Erythroblast (primary cell): ENCODE measurements around the gene ARHGEF7.

Source experiments
- DNase-seq, 2 experiments: peaks; one replicate each; lab custom pipeline; 2025; lab: John Stamatoyannopoulos, UW
- GATA1 ChIP-seq: IDR thresholded peaks from 2 replicates; pipeline ENCODE4 v1.6.1; 2011; ENCODE audit warnings: low read depth, mild to moderate bottlenecking, control low read depth, low read length, moderate library complexity
- POLR2A ChIP-seq: IDR thresholded peaks from 2 replicates; pipeline ENCODE4 v1.6.1; 2011; ENCODE audit warnings: mild to moderate bottlenecking, low read length

Gene ARHGEF7

DNA sequence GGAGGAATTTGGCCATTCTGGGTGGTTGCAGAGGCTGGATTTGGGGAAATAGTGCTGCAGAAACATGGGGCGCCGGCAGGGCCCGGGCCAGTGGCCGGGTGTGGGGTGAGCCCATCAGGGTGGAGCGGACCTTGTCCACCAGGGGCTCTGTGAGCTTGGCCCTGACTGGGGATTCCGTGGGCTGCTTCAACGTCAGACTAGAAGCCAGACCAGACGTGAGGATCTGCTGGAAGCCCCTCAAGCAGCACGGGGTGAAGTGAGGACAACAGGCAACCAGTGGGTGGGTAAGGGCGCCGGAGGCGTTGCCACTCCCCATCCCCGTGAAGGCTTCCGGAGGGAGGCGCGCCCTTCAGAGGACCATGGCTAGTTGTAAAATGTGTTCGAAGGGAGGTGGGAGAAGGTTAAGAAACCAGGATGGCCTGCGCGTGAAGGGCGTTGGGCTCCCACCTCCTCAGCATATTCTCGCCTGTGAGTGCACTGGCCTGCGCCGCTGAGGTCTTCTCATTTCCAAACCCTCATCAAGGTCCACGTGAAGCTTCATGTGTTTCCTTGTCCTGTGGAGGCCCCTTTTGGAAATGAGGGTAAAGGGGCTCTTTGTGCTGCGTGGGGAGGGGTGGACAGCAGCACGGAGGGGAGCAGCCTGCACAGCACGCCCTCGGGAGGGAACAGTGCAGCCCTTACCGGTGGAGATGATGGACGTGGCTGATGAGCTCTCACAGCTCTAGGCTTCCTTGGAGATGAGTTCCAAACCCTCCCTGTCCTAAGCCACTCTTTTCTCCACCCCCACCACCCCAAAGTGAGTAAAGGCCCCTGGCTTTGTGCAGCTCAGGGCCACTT lies 213.7 kb downstream of the ARHGEF7 start:
- no peak for DNase-seq
- TF ChIP-seq POLR2A = no peak
- TF ChIP-seq GATA1 = no peak

DNA sequence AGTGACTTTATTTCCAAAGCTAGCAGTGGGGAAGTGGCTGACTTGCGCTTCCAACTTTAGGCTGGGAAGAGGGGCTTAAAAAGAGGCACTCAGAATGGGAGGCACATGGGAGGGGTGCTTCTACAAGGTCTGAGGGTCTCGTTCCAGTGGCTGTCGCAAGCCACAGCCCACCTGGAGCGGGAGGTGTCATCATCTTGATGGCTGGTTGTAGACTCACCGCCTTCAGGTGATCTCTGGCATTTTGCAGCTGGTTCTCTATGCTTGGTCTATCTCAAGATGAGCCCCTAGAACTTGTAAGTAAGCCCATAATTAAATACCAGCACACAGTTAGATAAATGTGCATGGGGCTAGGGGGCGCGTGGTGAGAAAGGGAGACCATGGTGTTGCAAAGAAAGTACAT lies 214.5 kb downstream of the ARHGEF7 start:
- no peak for TF ChIP-seq GATA1
- no peak for TF ChIP-seq POLR2A
- DNase-seq = no peak

DNA sequence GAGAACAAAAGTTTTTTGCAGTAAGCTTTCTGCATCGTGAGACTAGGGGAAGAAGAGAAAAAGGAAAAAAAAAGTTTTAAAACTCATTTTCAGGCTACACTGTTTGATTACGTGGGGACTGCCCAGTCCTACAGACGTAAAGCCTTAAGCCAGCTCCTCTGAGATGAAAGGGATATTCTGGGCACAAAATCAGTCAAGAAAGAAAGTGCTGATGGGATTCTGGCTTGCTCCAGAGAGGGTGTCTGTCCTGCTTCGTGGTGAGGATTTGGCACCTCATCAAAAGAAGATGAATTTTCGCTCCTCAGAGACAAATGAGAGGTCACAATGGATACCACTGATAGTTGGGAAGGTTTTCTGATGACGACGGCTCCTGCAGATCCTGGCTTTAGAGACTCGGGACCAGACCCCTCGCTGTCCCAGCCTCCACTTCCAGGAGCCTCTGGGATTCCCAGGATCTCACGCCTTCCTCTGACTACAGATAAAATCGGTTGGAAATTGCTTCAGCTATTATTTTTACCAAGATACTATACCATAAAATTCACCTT lies 215.0 kb downstream of the ARHGEF7 start:
- no peak for TF ChIP-seq GATA1
- TF ChIP-seq POLR2A = no peak
- DNase-seq = no peak

DNA sequence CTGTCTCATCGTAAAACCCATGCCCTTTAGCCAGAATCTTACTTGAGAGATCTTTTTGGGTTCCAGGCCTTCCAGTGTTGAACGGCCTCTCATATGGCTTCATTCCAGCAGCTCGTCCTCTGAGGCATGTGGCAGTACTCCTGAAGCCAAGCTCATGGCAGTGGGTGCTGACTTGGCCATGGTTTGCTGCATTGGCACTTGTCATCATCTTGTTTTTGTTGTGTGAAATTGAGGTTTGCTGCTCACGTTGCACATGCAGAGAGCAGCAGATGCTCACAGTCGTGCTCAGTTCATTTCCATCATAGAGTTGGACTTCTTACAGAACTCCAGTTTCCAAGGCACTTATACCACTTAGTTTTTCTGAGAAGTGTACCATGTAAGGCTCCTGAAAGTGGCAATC lies 220.2 kb downstream of the ARHGEF7 start:
- no peak for TF ChIP-seq GATA1
- no peak for TF ChIP-seq POLR2A

DNA sequence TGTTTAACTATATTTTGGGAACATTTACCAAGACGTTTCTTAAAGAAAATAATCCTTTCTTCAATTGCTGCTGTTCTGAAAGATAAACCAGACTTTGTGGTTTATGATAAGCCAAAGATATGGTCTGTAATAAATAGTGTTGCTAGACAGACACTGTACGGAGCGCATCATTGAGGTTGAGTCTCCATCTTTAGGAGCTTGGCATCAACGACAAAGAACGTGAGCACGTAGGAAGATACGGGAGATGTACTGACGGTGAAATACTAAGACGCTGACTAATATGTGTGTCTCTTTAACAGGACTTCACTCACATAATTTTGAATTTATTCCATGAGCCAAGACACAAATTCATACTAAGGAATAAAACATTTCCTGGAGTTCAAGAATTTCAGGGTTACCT lies 221.6 kb downstream of the ARHGEF7 start:
- TF ChIP-seq POLR2A = no peak
- DNase-seq = no peak

More for the DNA sequence above, 220.2 kb downstream of the ARHGEF7 start:
- no peak for DNase-seq

DNA sequence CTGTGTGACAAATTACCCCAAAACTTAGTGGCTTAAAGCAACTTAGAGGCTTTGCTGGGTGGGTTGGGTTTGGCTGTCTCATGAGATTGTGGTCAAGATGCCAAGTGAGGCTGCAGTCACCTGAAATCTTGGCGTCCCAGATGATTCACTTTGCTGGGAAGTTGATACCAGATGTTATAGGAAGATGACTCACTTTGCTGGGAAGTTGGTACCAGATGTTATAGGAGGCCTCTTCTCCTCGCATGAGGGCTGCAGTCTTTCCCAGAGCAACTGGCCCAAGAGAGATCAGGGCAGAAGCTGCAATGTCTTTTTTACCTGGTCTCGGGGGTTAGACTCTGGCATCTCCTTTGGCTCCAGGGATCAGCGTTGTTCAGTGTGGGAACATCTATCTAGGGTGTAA lies 222.1 kb downstream of the ARHGEF7 start:
- TF ChIP-seq POLR2A (no peak), GATA1 (no peak)
- no peak for DNase-seq

DNA sequence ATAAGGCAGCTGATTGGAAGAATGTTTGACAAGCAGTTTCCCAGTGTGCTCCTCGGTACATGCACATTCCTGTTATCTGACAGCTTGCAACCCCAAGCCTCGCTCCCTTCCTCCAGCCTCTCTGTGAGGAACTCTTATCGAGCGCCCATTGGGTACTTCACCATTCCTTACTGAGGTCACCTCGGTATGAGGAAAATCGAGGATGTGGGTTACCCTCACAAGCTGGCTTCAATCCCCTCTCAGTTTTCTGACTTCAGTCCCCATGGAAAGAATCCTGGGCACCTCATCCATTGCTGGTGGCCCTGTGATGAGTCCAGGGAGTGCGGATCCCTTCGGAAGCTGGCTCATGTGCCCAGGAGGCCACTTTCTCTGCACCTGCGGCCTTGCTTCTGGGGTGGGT lies 222.6 kb downstream of the ARHGEF7 start:
- DNase-seq = no peak
- TF ChIP-seq POLR2A (no peak), GATA1 (no peak)

DNA sequence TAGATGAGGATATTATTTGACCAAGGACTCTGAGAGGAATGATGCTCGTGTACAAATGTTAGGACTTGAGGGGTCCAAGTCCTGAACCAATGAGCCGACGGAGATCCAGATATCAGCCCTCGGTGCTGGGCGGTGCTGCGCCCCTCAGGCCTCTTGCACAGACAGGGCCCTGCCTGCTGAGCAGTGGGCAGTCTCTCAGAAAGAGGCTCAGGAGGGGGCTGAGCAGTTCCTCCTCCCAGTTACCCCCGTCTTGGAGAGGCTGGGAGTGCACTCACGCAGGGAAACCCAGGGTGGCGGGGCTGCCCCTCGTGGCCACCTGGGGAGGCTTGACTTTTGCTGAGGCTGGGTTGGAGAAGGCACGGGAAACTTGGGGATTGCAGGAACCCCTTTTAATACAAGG lies 223.7 kb downstream of the ARHGEF7 start:
- no peak for TF ChIP-seq POLR2A
- TF ChIP-seq GATA1 = no peak
- DNase-seq = no peak

DNA sequence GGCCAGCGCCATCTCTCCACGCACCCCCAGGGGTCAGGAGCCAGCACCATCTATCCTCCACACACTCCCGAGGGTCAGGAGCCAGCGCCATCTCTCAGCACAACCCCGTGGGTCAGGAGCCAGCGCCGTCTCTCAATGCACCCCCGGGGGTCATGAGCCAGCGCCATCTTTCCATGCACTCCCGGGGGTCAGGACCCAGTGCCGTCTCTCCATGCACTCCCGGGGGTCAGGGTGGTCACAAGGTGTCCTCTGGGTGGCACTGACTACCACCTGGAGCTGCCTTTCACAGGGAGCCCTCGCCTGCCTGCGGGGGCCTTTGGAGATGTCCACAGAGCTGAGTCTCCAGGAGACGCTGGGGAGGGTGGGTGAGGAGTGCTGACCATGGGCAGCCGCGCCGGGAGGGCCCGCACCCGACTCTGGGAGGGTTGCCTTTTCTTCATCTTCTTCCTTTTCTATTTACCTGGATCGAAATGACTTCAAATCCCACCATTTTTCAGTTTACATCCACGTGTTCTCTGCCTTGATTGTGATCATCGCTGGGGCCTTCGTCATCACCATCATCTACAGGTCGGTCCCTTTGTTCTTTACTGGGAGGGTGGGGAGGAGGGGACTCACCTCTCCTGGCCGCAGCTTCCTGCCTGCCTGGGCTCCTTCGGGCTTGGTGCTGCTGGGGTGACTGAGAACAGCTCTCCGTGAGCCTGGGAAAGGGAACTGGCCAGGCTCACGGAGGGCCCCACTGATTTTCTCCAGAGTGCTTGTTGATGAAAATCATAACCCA lies 224.4 kb downstream of the ARHGEF7 start:
- TF ChIP-seq GATA1 (no peak), POLR2A (no peak)
- DNase-seq = no peak

DNA sequence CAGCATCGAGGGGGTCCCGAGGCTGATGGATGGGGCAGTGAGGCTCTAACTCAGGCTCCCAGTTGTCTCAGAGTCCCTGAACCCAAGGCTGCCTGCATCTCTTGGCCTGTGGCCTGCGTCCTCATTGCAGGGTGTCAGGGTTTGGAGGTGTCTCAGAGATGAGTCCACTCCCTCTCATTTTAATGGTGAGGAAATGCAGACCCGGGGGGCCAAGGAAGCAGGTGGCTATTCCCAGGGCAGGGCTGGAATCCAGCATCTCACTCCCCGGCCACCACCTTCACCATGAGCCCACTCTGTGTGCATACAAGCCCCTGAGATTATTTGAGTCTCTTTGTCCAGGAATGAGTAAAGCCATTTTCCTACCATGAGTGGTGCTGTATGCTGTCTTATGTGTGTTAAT lies 226.8 kb downstream of the ARHGEF7 start:
- TF ChIP-seq GATA1 (no peak), POLR2A (no peak)
- no peak for DNase-seq

DNA sequence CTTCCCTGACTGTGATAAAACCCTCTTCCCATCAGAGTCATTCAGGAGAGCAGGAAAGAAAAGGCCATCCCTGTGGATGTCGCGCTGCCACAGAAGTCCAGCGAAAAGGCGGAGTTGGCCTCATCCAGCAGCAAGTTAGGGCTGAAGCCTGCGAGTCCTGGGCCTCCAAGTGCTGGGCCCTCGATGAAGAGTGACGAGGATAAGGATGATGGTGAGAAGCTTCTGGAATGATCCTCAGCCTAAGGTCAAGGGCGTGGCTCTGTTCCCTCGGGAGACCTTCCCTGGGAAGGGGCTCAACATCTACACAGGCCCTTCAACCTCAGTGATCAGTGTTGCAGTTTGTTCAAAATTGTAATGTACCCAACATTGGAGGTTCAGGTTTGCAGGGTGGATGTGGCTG lies 227.6 kb downstream of the ARHGEF7 start:
- TF ChIP-seq POLR2A (no peak), GATA1 (no peak)
- DNase-seq = no peak

DNA sequence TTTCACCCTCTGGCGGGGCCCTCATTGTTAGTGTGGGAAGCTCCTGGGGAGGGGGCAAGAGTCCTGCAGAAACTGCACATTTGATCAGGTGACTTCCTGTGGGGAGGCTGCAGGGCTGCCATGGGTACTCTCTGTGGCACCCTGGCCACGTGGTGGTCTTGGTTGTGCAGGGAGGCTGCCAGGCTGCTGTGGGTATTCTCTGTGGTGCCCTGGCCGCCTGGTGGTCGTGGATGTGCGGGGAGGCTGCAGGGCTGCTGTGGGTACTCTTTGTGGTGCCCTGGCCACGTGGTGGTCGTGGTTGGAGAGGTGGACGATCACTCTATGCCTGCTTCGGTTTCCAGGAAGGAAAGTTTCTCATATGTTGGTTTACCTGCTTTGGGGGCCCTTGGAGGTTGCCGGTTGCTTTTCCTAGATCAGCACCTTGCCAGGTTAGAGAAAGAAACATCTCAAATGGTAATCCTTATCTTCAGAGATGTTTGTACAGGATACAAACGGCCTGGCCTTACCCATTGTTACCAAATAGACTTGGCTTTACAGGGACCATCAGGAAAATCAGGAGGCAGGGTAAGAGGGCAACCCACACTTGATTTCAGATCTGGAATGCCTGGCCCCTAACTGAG lies 228.2 kb downstream of the ARHGEF7 start:
- TF ChIP-seq POLR2A (no peak), GATA1 (no peak)
- DNase-seq = no peak

DNA sequence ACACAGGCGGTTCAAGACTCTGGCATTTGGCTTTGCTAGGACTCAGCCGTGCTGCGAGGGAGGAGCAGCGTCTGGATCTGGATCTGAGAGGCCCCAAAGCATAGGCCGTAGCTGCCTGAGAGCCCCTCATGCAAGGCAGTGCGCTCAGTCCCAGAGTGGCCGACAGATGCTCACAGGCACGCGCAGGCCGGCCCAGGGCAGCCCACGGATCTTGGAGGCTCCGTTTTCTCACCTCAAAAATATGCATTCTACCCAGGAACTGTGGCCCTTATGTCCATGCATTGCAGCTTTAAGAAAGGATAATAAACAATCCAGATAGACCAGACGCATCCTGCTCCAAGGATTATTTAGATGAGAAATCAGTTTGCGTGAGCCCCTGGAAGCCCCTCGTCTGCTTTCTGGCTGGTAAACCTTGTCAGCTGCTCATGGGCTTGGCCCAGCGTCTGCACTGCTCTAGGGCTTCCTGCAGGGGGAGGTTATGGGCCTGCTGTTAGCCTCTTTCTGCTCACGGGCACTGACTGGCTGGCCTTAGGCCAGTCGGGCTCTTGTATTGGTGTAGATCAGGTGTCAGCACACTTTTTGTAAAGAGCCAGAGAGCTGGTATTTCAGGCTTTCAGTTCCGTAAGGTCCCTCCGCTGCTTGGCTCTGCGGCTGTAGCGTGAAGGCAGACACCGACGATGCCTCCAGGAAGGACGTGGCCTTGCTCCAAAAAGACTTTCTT lies 229.5 kb downstream of the ARHGEF7 start:
- no peak for DNase-seq
- TF ChIP-seq POLR2A (no peak), GATA1 (no peak)
